ENCODE data around the gene CCDC110.
"Not testable (repeated sequence)": the region's sequence is repeated elsewhere in the genome, so short reads cannot be mapped to it uniquely, and the experiment has no call there.

CCDC110 gene

DNA sequence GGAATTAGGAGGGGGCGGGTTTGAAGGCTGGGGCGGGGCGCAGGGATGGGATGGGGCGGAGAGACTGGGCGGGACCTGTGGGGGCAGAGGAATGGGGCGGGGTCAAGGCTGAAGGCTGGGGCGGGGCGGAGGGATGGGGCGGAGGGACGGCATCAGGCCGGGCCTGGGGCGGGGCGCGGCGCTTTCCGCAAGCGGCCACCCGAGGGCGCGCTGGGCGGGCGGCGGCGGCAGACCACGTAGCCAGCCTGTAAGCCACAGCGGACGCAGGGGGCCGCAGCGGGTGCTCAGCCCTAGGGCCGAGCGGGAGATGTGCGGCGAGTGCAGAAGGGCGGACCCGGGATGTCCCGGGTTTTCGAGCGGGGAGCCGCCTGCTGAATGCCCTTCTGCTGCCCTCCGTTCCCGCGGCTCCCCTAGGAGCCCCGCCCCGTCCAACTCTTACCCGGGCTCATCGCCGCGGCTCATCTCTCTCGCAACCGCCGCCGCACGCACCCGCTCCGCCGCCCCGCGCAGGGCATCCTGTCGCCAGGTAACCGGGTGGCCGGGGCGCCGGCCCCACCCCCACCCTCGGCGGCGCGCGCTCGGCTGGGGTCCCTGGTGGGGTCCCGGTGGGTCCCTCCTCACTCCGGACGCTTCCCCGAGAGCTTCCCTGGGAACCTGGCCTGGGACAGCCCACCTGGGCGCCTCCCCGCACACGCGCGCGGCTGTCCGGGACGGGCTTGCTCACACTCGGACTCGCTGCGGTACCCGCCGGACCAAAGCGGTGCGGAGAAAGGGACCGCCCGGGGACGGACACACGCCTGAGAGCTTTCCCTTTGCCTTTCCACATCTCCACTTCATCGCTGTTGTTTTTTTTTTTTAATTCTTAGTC lies at the start of gene CCDC110:
CCDC110 (minus strand) TSS at position 499 of the 868 bp plus-strand sequence; CDS start at position 449, 50 bp downstream.
- peak; percentile 93 for DNase-seq

DNA sequence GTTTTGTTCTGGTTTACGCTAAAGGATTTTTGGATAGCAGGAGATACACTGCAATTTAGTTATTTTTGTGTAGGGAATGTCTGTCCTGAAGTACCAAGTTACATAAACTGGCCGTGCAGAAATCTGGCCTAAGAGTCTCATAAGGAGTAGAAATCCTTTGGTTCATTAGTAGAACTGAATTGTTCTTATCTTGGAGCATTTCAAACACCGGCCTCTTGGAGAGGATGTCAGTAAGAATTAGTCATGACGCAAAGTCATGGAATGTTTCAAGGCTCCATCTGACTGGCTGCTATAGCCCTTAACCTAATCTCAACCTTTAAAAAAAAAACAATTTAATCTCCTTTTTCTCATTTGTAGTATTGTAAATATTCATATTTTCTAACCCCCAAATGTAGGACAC lies 48.6 kb upstream of the CCDC110 start:
- no peak for DNase-seq

DNA sequence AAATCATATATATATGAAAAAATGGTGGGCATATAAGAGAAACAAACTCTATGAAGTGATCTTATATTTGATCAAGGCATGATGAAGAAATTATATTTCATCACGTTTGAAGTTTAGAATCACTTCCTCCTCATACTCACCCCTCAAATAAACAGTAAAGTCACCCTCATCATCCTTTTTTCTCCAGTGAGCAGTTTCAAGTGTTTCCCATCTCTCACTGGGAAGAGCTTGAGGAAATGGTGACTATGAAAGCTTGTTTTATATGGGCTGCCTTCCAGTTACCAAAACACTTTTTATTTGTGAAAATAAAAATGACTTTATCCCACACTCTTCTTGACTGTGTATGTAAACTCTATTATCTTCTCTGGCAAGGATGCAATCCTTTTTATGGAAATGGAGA lies 47.0 kb upstream of the CCDC110 start:
- DNase-seq: no peak

DNA sequence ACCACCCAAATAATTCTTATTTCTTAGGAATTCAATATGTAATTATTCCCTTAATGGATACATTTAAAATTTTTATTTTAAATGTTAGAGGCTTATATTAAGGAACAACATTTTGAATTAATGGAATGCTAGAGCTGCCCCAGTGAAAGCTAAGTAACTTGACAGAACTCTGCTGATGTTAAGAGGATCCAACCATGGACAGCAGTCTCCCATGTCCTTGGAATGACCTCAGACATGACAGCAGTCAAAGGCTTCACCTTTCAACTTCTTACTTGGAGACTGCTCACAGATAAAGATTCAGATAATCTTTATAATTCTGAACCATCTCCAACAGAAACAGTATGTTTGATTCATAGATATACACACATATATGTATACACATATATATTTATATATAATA lies 46.5 kb upstream of the CCDC110 start:
- no peak for DNase-seq

DNA sequence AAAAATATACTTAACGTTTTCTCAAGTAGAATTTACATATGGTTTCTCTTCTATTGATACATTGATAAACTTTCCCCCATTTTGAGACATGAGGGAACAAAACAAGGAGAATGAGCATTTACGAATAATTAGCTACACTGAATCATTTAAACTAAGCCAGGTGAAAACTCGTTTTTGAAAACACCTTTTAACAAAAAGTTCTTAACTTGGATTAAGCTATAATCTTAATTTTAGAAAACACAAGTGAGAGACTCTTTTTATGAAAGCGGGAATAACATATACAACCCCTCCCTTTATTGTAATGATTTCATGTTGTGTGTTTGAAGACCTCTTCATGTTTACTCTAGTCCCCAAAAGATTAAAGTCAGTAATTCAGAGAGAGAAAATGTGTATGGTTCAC lies 43.7 kb upstream of the CCDC110 start:
- no peak for DNase-seq

DNA sequence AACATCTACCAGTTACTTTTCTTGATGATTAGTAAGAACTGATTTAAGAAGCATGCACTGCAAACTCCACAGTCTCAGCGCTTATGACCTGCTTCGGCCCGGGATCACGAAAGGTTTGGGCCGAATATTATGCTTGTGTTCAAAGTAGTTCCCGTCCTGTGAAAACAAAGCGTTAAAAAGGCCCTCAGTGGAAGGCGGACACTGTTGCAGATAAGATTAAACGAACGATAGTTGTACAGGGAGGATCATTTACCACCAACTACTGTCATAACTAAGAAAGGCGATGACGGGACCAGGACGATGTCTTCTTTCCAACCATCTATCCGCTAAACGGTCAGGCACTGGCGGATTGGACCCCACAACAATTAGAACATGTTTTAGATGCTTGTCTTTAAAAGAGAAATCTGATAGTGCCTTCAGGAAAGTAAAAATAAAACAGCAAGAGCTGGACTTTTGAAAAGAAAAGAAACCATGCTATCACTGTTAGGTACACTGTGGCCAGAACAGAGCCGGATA lies 42.7 kb upstream of the CCDC110 start:
- DNase-seq: no peak

DNA sequence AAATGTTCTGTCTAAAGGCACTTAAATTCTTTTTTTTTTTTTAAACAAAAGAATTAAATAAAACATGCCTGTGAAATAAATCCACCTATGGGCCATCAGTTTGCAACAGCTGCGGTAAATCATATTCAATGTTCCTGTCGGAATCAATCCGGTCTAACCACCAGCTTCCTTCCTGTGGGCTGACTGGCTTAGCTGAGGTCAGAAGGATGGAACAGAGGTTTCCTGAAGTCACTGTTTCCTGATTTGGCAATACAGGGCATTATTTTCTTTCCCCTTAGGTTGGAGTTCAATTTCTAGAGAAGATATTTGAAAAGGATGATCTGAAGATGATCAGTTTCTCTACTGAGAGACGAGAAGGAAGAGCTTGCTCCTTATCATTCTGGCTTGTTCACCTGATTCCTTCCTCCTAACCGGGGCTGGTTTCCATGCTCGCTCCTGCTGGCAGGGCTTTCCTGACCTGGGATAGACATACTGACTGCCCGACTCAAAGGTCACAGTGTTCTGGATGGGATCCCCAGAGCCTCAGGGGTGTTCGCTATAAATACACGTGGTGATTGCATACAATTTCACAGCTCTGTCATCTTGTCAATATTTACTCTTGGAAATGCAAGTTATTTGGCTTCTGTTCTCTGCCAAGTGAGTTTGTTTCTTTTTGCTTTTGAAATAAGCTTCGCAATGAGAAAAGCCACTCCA lies 42.1 kb upstream of the CCDC110 start:
- DNase-seq: peak; percentile 26

DNA sequence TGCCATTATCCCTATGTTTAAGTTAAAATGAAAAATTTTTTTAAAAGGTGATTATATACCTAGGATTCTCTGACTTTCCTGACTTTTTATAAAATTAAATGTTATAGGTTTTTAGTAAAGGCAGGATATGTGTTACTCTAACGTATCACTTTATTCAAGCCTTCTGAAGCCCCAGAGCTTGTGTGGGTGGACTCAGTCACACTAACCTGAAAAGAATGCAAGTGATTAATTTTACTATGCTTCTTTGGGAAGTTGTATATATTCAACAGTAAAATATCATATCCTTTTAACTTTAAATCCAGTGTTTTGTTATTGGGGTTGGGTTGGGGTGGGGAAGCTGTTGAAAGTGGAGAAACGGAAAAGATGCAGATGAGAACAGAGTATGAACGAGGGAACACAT lies 41.0 kb upstream of the CCDC110 start:
- DNase-seq: no peak

DNA sequence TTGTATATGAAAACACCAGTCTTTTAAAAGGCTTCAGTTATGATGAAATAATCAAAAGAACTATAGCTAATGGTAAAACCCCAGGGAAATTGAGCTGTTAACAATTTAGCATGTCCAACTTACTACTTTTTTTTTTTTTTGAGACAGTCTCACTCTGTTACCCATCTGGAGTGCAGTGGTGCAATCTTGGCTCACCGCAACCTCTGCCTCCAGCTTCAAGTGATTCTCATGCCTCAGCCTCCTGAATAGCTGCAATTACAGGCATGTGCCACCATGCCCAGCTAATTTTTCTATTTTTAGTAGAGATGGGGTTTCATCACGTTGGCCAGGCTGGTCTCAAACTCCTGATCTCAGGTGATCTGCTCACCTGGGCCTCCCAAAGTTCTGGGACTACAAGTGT lies 39.7 kb upstream of the CCDC110 start:
- not testable (repeated sequence) for DNase-seq

DNA sequence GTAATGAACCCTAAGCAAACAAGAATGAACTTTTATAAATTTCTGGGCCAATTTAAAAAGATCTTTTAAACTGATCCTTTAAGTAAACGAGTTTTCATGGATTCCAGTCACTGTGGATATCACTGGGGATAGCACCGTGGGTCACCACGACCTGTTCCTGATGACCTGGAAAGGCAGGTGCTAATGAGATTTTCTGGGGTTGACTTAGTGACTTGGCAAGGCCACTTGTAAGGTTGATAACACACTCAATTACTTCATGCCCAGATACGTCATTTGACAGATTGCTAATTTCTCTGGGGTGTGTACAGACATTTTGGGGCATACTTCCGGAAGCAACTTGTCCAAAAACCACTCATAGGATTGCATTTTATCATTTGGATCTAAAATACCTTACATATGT lies 39.3 kb upstream of the CCDC110 start:
- no peak for DNase-seq

DNA sequence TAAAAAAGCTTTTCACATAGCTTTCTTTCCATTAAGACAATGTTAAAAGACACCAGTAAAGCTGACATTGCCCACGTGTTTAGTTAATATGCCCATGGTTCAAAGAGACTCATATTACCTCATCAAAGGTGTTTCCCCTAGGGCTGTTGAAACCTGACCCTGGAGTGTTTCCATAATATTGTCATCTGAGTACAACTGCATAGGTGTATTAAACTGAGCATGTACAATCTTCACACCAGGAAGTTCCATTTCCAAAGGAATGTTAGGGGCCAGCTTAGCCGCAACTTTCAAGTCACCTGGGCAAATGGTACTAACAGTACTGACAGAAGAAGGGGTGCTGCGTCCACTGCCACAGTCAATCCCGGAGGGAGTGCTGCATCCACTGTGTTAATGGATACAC lies 36.6 kb upstream of the CCDC110 start:
- DNase-seq: no peak

DNA sequence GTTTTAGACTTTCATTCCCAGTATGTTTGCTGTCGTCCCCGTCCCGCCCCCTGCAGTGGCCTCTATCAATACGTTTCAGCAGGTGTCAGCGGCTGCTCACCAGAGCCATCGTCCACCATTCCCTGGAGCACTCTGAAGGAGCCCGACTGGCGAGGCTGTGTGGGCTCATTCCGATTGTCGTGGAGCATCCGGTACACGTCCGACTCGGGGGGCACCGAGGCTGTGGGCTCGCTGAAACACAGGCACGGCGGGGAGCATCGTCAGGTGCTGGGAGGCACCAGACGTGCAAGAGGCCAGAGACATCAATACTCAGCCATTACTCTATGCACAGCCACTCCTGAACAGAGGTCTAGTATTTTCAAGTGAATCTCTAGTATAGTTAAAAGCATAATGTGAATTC lies 34.9 kb upstream of the CCDC110 start:
- DNase-seq: no peak

DNA sequence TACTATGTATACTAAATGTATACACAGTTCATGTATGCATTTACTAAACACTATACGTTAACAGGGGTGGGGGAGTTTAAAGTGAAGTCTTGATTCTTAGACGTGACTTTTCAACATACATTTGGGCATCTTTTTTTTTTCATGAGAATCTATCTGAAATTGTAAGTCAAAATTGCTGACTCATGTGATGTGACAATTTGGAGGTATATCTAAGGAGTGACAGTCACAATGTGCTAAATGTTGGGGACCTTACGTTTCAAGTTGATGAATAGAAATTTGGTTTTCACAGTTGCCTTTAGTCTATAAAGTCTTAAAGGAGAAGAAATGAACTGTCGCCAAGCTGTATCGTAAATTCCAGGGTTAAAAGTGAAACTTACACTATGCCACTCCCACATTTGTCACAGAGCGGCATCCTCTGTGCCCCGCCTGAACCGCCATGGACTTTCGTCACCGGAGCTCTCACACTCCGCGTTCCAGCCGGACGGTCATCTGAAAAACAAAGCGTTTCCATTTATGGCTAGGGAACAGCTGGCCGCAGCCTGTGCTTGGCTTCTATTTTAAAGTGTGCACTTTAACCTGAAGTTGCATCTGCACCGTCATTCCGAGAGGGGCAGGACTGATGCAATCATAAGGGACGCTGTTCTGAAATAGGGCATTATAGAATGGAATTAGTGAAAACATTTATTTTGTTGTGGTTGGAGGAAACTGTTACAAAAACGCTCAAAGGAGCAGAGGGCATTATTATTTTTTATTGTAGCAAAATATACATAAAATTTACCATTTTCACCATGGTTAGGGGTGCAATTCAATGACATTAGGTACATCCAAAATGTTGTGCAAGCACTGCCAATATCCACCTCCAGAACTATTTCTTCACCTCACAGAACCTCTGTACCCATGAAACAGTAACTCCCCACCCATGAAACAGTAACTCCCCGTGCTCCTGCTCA lies 32.8 kb upstream of the CCDC110 start:
- peak; percentile 73 for DNase-seq

DNA sequence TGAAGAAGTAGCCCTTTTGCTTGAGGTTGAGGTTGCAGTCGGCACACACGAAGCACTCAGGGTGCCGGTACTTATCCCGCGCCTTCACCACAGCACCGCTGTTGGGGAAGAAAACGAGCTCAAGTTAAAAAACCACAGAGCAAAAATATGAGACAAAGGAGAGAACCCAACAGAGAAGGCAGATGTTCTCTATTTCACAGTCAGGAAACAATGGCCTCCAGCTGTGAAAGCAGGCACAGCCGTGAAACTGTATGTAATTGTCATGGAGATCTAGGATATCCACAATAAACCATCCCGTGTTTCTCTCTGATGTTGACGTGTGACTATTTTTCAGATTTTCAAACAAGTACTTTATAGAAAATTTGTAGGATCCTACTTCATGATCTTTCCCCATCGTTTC lies 30.9 kb upstream of the CCDC110 start:
- no peak for DNase-seq

DNA sequence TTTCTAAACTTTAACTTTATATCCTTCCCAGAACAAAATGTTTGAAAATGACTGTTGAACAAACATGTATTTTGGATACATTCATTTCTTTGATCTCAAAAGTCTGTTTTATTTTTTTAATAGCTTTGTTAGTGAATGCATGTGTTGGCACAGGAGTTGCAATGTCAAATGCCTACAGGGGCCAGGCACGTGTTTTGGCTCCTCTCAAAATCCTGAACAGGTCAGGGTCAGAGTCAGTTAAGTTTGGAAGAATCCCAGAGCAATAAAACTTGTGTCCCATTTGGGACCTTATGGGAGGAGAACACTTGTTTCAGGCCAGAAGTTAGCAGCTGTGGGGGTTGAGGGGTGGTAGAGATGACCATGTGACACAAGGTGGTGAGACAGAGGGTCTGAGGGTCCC lies 29.0 kb upstream of the CCDC110 start:
- DNase-seq: no peak

DNA sequence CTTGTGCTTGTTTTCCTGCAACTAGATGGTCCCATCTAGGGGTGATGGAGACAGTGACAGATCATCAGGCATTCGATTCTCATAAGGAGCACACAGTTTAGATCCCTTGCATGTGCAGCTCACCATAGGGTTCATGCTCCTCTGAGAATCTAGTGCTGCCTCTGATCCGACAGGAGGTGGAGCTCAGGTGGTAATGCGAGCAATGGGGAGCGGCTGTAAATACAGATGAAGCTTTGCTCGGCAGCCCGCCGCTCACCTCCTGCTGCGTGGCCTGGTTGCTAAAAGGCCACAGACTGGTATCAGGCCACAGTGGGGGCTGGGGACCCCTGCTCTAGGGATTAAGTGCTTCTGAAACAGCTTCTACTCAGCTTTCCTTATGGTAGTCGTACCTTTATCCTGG lies 28.5 kb upstream of the CCDC110 start:
- no peak for DNase-seq

DNA sequence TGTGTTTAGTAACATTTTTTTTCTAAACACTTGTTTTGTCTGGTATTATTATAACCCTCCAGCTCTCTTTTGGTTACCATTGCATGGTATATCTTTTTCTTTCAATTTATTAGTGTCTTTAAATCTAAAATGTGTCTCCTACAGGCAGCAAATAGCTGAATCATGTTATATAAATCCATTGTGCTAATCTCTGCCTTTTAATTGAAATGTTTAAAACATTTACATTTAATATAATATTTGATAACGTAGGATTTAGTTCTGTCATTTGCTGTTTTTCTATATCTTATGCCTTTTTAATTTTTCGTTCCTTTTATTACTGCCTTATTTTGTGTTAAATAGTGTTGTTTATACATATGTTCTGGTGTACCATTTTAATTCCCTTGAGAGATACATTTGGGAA lies 17.1 kb upstream of the CCDC110 start:
- DNase-seq: no peak

DNA sequence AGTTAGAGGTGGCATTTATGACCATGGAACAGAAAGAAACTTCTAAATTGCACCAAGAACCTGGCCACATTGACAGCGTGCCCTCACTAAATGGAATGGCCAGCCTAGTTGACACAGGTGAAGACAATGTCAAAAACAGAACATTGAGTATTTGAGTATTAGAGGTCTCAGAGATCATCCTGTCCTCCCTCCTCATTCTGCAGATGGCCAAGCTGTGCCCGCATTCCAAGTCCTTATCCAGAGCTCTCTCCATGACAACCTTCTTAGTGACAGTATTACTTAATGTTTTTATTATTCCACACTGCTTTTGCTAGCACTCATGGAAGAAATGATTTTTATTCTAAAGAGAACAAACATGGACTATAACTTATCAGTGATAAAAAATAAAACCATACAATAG lies 9.9 kb upstream of the CCDC110 start:
- no peak for DNase-seq

DNA sequence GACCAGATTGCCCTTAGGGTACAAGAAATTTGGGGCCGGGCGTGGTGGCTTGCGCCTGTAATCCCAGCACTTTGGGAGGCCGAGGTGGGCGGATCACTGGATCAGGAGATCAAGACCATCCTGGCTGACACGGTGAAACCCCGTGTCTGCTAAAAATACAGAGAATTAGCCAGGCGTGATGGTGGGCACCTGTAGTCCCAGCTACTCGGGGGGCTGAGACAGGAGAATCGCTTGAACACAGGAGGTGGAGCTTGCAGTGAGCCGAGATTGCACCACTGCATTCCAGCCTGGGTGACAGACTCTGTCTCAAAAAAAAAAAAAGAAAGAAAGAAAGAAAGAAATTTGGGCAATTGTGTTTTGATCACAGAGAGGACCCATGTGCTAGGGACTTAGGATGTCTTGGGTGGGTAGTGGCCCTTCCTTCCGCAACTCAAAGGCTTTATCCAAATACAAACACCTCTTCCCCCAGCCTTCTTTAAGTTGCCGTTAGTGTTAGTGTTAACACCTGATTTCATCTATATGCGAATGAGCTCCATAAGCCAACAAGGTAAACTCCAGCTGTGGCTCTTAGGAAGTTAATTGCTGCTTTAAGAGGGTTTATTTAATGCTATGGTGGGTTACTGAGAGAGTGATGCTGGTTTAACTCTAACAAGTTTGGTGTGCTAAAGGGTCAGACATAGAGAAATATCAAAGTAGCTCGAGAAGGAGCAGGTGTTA lies 8.6 kb upstream of the CCDC110 start:
- DNase-seq: no peak

DNA sequence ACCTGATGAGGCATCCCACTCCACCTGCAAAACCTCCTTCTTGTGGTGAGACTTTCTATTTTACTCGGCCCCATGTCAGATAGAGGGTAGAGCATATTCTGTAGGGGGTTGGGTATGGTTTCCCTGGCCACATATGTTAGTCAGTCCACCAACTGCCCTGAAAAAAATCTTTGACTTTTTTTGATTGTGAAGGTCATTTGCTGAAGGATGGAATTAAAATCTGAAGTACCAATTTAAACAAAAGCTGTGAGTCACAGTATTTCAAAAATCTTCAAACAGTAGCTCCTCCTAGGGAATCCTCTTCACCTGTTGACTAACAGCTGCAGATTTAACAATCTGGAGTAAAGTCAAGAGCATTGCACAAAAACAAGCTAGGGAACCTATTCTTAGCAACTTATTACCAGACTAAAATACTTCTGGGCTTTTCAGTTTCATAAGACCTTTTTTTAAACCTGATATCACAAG lies 8.0 kb upstream of the CCDC110 start:
- DNase-seq: no peak

DNA sequence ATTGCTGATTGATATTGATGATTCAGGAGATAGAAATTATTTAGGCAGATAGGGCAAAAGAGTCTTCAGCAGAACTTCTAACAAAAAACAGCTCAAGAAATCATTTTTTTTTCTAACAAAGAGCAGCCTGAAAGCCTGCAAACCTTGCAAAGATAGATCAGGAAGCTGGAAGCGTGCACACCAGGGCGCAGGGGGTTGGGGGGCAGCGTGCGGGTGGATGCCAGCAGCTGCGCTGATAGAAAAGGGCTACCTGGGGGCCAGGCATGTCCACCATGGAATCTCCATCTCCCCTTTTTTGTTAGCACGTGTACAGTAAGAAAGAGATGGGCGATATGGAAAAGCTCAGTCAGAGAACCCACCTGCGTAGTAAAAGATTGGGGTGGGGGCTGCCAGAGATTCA lies 1.7 kb upstream of the CCDC110 start:
- no peak for DNase-seq

DNA sequence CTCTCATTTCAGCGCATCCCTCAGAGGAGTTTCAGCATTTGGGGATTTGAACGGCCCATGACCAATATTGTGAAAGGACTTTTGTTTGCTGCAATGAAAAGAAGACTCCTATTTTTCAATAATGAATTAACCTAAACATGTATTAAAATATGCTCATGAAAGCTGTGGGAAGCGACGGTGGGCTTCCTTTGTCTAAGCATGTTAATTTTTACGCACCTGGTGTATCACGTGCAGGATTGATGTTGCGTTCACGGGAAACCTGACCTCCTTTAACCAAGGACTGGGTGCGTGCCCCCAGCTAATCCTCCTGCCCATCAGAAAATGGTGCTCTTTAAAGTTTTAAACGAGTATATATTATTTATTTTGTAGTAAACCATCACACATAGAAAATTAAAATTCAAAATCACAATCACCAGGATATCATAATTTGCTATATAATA lies 590 bp upstream of the CCDC110 start:
- no peak for DNase-seq

All from OCI-M1 (cell line).